Measurements from ENCODE around the gene SRRM3.

DNA sequence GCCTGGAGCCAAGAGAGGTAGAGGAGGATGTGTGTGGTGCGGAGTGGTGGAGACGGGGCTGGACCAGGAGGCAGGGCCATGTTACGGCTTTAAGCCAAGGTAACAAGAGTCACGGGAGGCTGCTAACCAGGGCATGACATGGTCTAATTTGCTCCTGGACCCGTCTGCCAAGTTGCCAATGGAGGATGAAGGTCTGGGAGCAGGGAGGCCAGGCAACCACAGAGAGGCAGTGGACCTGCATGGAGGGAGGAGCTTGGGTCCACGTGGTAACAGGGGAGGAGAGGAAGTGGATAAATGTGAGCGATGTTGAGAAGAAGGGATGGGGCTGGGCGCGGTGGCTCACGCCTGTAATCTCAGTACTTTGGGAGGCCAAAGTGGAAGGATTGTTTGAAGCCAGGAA, 31.0 kb downstream of the SRRM3 start:
- TF ChIP-seq, protein P1, sequence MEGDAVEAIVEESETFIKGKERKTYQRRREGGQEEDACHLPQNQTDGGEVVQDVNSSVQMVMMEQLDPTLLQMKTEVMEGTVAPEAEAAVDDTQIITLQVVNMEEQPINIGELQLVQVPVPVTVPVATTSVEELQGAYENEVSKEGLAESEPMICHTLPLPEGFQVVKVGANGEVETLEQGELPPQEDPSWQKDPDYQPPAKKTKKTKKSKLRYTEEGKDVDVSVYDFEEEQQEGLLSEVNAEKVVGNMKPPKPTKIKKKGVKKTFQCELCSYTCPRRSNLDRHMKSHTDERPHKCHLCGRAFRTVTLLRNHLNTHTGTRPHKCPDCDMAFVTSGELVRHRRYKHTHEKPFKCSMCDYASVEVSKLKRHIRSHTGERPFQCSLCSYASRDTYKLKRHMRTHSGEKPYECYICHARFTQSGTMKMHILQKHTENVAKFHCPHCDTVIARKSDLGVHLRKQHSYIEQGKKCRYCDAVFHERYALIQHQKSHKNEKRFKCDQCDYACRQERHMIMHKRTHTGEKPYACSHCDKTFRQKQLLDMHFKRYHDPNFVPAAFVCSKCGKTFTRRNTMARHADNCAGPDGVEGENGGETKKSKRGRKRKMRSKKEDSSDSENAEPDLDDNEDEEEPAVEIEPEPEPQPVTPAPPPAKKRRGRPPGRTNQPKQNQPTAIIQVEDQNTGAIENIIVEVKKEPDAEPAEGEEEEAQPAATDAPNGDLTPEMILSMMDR (IDR thresholded peaks at IDR 0.05) = no peak
- no peak for TF ChIP-seq EZH2phosphoT487 (IDR thresholded peaks at IDR 0.05)
